Stomach smooth muscle (tissue), 2 donors: ENCODE results near the gene CYYR1.

Experiments used
- H3K27ac ChIP-seq: one replicate; pipeline ENCODE4 v1.7.0; 2013; ENCODE audit warnings: mild to moderate bottlenecking, low read length, inconsistent platforms
- H3K27me3 ChIP-seq, 2 donors: one replicate each; pipeline ENCODE4 v1.7.0; 2013; ENCODE audit warnings: low read length in 2 of 2; ENCODE audit not compliant: insufficient read depth in 2 of 2, control insufficient read depth in 1 of 2
- H3K36me3 ChIP-seq, 2 donors: one replicate each; pipeline ENCODE4 v1.7.0; 2013; ENCODE audit warnings: low read length in 2 of 2; ENCODE audit not compliant: control insufficient read depth in 2 of 2, insufficient read depth in 2 of 2
- H3K4me1 ChIP-seq: one replicate; pipeline ENCODE4 v1.7.0; 2013; ENCODE audit warnings: low read length; ENCODE audit not compliant: control insufficient read depth, insufficient read depth
- H3K4me3 ChIP-seq, 2 donors: one replicate each; pipeline ENCODE4 v1.7.0; 2013; ENCODE audit warnings: low read length in 2 of 2
- H3K9ac ChIP-seq, 2 donors: one replicate each; pipeline ENCODE4 v1.7.0; 2013; ENCODE audit warnings: low read length in 2 of 2, mild to moderate bottlenecking in 1 of 2
- H3K9me3 ChIP-seq, 2 donors: one replicate each; pipeline ENCODE4 v1.7.0; 2013; ENCODE audit warnings: low read length in 2 of 2; ENCODE audit not compliant: control insufficient read depth in 2 of 2
- donor health status: healthy.
- donor health status: Pancreatic carcinoma.

CYYR1 gene

DNA sequence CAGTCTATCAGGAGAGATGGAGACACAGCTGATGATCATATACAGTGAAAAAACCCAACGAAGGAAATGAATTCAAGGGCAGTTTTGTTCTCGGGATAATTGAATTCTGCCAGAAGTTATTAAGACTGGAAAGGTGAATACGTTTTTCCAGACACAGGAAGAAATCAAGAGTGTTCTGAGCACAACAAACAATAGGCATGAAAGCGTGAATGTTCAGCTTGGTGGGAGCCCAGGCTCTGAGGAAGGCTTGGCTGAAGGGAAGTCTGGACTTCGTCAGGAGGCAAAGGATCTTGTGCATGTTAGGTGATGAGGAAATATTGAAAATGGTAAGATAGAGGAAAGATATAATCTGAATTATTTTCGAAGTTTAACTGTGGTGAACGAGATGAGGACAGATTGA lies 50.4 kb downstream of the CYYR1 start:
- Histone ChIP-seq H3K27ac (no peak overlapping the region), H3K4me1 (no peaks in the 10 kb centered on the region), H3K9me3 (no peaks in the 10 kb centered on the region), H3K36me3 (no peaks in the 10 kb centered on the region), H3K27me3 (no peaks in the 10 kb centered on the region), H3K4me3 (no peak overlapping the region), H3K9ac (no peak overlapping the region)

DNA sequence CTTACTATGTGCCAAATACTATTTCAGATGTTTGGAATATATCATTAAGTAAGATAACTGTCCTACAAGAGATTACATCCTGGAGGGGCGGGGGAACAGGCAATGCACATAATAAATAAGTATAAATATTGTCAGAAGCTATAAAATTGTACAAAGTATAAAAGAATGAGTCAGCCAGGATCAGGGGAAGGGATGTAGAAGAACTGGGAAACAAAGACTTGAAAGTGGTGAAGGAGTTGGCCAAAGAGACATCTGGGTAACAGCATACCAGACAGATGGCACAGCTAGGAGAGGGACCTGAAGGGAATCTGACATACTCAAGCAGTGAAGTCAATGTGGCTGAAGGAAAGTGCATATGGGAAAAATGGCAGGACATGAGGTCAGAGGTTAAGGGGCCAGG lies 53.9 kb downstream of the CYYR1 start:
- Histone ChIP-seq H3K27ac (no peak overlapping the region), H3K4me3 (no peak overlapping the region), H3K9ac (no peak overlapping the region), H3K9me3 (no peaks in the 10 kb centered on the region), H3K27me3 (no peaks in the 10 kb centered on the region), H3K36me3 (no peaks in the 10 kb centered on the region), H3K4me1 (no peaks in the 10 kb centered on the region)

DNA sequence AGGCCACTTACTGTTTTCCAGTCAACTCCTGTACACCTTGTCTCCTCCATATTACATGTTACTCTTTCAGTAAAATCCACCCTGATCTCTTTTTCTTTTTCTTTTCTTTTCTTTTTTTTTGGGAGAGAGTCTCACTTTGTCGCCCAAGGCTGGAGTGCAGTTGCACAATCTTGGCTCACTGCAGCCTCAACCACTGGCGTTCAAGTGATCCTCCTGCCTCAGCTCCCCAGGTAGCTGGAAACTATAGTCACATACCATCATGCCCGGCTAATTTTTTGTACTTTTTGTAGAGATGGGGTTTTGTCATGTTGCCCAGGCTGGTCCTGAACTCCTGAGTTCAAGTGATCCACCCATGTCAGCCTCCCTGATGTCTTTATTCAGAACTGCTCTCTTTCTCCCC lies 57.8 kb downstream of the CYYR1 start:
- Histone ChIP-seq H3K27me3 (no peaks in the 10 kb centered on the region), H3K9me3 (no peaks in the 10 kb centered on the region), H3K4me1 (no peaks in the 10 kb centered on the region), H3K9ac (no peak overlapping the region), H3K4me3 (no peak overlapping the region), H3K27ac (no peak overlapping the region), H3K36me3 (no peaks in the 10 kb centered on the region)

DNA sequence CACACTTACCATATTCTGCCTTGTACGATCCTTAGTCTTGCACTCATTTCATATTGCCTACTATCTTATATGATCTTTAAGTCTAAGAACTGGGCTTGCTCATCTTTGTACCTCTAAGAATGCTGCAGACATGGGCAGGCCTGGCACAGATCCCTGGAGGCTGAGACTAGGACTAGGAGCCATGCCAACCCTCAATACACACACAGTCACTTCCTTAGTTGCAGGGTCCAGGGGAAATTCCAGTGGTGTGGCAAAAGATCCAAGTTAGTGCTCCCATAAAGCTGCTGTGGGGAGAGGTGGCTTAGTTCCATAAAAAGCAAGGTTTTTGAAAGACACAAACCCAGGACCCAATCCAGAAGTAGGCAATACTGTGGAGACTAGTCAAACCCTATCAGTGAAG lies 59.9 kb downstream of the CYYR1 start:
- Histone ChIP-seq H3K4me3 (no peak overlapping the region), H3K27me3 (no peaks in the 10 kb centered on the region), H3K4me1 (no peaks in the 10 kb centered on the region), H3K27ac (no peak overlapping the region), H3K9me3 (no peaks in the 10 kb centered on the region), H3K36me3 (no peaks in the 10 kb centered on the region), H3K9ac (no peak overlapping the region)

DNA sequence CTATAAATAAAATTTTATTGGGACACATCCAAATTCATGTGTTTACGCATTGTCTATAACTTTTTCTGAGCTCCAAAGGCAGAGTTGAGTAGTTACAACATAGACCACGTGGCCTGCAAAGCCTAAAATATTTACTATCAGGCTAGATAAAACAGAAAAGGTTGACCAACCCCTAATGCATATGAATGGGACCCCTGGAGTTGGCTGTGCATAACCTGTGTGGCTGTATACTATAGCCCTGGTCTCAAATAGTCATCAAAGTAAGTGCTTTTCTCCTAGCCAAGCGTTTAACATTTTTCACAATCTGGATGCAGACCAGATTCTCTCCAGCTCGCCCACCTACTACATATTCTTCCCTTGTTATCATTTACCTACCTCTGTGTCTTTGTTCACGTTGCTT lies 60.4 kb downstream of the CYYR1 start:
- Histone ChIP-seq H3K4me1 (no peaks in the 10 kb centered on the region), H3K4me3 (no peak overlapping the region), H3K27ac (no peak overlapping the region), H3K9ac (no peak overlapping the region), H3K36me3 (no peaks in the 10 kb centered on the region), H3K9me3 (no peaks in the 10 kb centered on the region), H3K27me3 (no peaks in the 10 kb centered on the region)

DNA sequence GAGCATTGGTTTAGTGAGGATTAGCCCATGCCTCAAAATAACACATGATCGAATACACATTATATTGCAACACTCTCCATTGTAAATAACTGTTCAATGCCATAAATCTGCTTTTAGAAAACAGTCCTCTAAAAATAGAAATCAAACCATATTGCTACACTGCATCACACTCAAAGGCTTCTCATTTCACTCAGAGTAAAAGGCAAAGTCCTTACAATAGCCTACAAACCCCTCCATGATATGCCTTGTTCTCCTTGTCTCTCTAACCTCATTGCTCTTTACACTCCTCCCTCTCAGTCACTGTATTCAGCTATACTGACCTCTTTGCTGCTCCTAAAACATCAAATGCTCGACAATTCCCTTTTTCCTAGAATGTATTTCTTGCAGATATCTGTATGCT lies 64.2 kb downstream of the CYYR1 start:
- no peaks in the 10 kb centered on the region for H3K4me1 ChIP-seq
- H3K9ac ChIP-seq: no peak overlapping the region
- H3K36me3 ChIP-seq: no peaks in the 10 kb centered on the region
- no peaks in the 10 kb centered on the region for H3K9me3 ChIP-seq
- no peak overlapping the region for H3K27ac ChIP-seq
- H3K4me3 ChIP-seq: no peak overlapping the region
- H3K27me3 ChIP-seq: no peaks in the 10 kb centered on the region

DNA sequence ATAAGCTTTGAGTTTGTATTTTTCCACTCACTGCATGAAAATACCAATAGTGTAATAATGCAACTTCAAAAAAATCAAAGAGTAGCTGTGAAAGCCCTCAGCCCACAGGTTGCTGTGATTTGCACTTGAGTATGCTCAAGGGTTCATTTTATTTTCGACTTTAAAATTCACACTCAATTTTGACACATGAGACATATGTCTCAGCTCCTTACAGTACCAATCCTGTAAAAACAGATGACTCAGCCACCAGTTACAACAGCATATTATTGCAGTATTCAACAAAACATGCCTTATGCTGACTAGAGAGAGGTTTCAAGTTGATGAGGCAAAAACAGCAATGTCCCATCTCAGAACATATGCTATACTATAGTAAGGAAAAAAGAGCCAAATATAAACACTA lies 66.1 kb downstream of the CYYR1 start:
- H3K4me3 ChIP-seq: no peak overlapping the region
- no peak overlapping the region for H3K27ac ChIP-seq
- H3K4me1 ChIP-seq: no peaks in the 10 kb centered on the region
- no peaks in the 10 kb centered on the region for H3K9me3 ChIP-seq
- H3K27me3 ChIP-seq: no peaks in the 10 kb centered on the region
- no peaks in the 10 kb centered on the region for H3K36me3 ChIP-seq
- no peak overlapping the region for H3K9ac ChIP-seq

DNA sequence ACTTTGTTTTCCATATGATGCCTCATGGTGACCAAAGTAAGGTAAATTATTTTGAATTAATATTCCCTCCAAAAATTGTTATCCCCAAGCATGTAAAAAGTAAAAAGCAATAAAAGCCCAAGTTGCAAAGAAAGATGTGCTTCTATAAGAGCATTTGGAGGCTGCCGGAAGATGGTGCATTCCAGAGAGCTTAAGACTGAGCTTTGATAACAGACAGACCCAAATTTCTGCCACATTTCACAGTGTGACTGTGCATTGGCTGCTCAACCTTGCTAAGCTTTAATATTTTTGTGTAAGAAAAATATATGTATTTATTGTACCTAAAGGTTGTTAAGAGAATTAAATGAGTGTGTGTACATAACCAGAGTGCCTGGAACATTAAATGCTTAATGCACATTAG lies 67.9 kb downstream of the CYYR1 start:
- Histone ChIP-seq H3K9me3 (no peaks in the 10 kb centered on the region), H3K36me3 (no peaks in the 10 kb centered on the region), H3K27me3 (no peaks in the 10 kb centered on the region), H3K27ac (no peak overlapping the region), H3K4me3 (no peak overlapping the region), H3K9ac (no peak overlapping the region), H3K4me1 (no peaks in the 10 kb centered on the region)

DNA sequence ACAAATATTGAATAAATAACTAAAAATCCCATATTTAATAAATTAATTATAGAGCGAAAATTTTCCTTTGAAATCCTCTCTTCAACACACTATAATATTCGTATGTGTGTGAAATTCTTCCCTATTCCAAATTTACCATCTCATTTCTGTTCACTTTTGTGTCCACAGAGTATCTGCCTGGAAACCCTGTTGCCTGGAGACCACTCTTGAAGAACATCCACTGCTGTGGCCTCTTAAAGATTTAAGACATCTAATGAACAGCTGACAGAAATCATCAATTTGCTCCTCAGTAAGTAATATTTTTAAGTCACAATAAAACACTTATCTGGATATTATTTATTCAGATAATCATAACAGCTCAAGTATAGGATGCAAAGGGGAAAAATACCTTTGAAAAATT lies 69.7 kb downstream of the CYYR1 start:
- Histone ChIP-seq H3K36me3 (no peaks in the 10 kb centered on the region), H3K4me3 (no peak overlapping the region), H3K27ac (no peak overlapping the region), H3K4me1 (no peaks in the 10 kb centered on the region), H3K27me3 (no peaks in the 10 kb centered on the region), H3K9ac (no peak overlapping the region), H3K9me3 (no peaks in the 10 kb centered on the region)

DNA sequence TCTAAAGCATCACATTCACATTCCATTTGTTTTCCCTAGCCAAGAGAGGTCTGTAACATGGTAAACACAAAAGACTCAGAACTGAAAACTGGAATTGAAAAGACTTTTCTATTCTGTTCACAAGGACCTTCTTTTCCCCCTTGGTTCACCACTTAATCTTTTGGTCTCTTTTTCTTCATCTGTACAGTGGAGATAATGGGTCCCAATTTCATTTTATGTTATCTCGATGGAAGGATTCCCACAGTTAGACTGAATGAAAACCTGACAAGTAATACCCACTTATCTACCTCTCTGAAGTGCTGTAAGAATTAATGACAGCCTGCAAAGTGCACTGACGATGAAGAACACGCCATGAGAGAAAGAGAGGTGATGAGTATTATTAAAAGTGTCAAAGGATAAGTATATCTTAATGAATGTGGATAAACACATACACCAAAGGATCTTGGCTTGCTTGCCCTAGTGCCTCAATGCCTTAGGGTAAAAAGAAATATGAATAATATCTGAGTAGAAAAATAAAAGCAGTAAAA lies 71.5 kb downstream of the CYYR1 start:
- H3K4me1 ChIP-seq: no peaks in the 10 kb centered on the region
- H3K4me3 ChIP-seq: no peak overlapping the region
- no peaks in the 10 kb centered on the region for H3K36me3 ChIP-seq
- H3K9me3 ChIP-seq: no peaks in the 10 kb centered on the region
- H3K9ac ChIP-seq: no peak overlapping the region
- H3K27me3 ChIP-seq: no peaks in the 10 kb centered on the region
- H3K27ac ChIP-seq: no peak overlapping the region

DNA sequence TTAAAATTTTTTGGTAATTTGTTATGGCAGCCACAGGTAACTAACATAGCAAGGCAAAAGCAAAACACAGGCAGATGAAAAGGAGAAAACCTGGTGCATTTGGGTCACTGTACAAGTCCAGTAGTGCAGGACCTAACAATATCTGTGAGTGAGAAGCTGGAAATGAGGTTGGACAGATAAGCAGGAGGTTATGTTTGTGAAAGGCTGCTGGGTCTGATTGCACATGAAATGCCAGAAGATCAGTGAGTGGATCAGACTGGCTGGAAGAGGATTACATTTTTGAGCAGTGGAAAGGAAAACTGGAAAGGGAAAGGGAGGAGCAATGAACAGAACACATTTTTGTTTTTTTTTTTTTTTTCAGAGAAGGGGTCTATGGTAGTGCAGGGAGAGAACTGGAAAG lies 73.6 kb downstream of the CYYR1 start:
- H3K4me1 ChIP-seq: no peaks in the 10 kb centered on the region
- no peaks in the 10 kb centered on the region for H3K9me3 ChIP-seq
- H3K27ac ChIP-seq: no peak overlapping the region
- no peaks in the 10 kb centered on the region for H3K27me3 ChIP-seq
- no peak overlapping the region for H3K9ac ChIP-seq
- H3K4me3 ChIP-seq: no peak overlapping the region
- H3K36me3 ChIP-seq: no peaks in the 10 kb centered on the region
